H9 (cell line): ENCODE measurements around the gene ABHD12. TPM values are rescaled to one million over a fixed set of nuclear protein-coding genes. Genes with fewer than 3 reads are reported as not detected.

Experiments
- DNase-seq: peaks from one replicate; pipeline ENCODE4 v3.0.0-alpha.2; 2017
- H2AFZ ChIP-seq: one replicate; pipeline ENCODE4 v1.6.1; 2013; ENCODE audit warnings: mild to moderate bottlenecking, low read length, control low read depth, moderate library complexity
- H2AK5ac ChIP-seq: 2 replicates; pipeline ENCODE4 v1.6.1; 2013; ENCODE audit warnings: low read length, control low read depth, mixed read lengths; ENCODE audit not compliant: insufficient read length
- H2BK120ac ChIP-seq: one replicate; pipeline ENCODE4 v1.6.1; 2013; ENCODE audit warnings: low read depth, mild to moderate bottlenecking, low read length, control low read depth, inconsistent platforms; ENCODE audit not compliant: poor library complexity, severe bottlenecking
- H2BK12ac ChIP-seq: 2 replicates; pipeline ENCODE4 v1.6.1; 2013; ENCODE audit warnings: low read length, control low read depth, mixed read lengths, low read depth; ENCODE audit not compliant: insufficient read length
- H2BK15ac ChIP-seq: 2 replicates; pipeline ENCODE4 v1.6.1; 2013; ENCODE audit warnings: low read depth, low read length, control low read depth
- H2BK20ac ChIP-seq: one replicate; pipeline ENCODE4 v1.6.1; 2013; ENCODE audit warnings: low read depth, mild to moderate bottlenecking, low read length, control low read depth, inconsistent platforms; ENCODE audit not compliant: poor library complexity, severe bottlenecking
- H2BK5ac ChIP-seq: 2 replicates; pipeline ENCODE4 v1.6.1; 2013; ENCODE audit warnings: low read length, control low read depth, mixed read lengths; ENCODE audit not compliant: insufficient read length
- H3K14ac ChIP-seq: 2 replicates; pipeline ENCODE4 v1.6.1; 2013; ENCODE audit warnings: low read length, control low read depth; ENCODE audit not compliant: insufficient read depth
- H3K18ac ChIP-seq: 2 replicates; pipeline ENCODE4 v1.6.1; 2013; ENCODE audit warnings: low read depth, mild to moderate bottlenecking, mixed read lengths, low read length, control low read depth; ENCODE audit not compliant: insufficient read length
- H3K23ac ChIP-seq: 2 replicates; pipeline ENCODE4 v1.6.1; 2013; ENCODE audit warnings: low read length, control low read depth, mixed read lengths, low read depth; ENCODE audit not compliant: insufficient read length
- H3K23me2 ChIP-seq: 2 replicates; pipeline ENCODE4 v1.6.1; 2013; ENCODE audit warnings: low read depth, mild to moderate bottlenecking, mixed read lengths, low read length, control low read depth; ENCODE audit not compliant: insufficient read length, poor library complexity, severe bottlenecking
- H3K27ac ChIP-seq: 2 replicates; pipeline ENCODE4 v1.5.1; 2013; ENCODE audit warnings: low read length, control low read depth, mixed read lengths, low read depth; ENCODE audit not compliant: insufficient read length
- H3K27me3 ChIP-seq: 2 replicates; pipeline ENCODE4 v1.6.1; 2013; ENCODE audit warnings: low read length, control low read depth, inconsistent platforms; ENCODE audit not compliant: insufficient read depth
- H3K4ac ChIP-seq: 2 replicates; pipeline ENCODE4 v1.6.1; 2013; ENCODE audit warnings: low read depth, mild to moderate bottlenecking, control low read depth, inconsistent platforms, low read length, moderate library complexity
- H3K4me1 ChIP-seq: 2 replicates; pipeline ENCODE4 v1.6.1; 2013; ENCODE audit warnings: low read length, control low read depth, inconsistent platforms; ENCODE audit not compliant: insufficient read depth
- H3K4me2 ChIP-seq: 2 replicates; pipeline ENCODE4 v1.6.1; 2013; ENCODE audit warnings: low read length, control low read depth, mixed read lengths; ENCODE audit not compliant: insufficient read length, insufficient read depth
- H3K56ac ChIP-seq: 2 replicates; pipeline ENCODE4 v1.6.1; 2013; ENCODE audit warnings: low read depth, mild to moderate bottlenecking, mixed read lengths, low read length, control low read depth; ENCODE audit not compliant: insufficient read length
- H3K79me1 ChIP-seq: 2 replicates; pipeline ENCODE4 v1.6.1; 2013; ENCODE audit warnings: low read depth, mild to moderate bottlenecking, moderate library complexity, low read length, control low read depth, inconsistent platforms; ENCODE audit not compliant: insufficient read depth, poor library complexity, severe bottlenecking
- H3K79me2 ChIP-seq: 2 replicates; pipeline ENCODE4 v1.6.1; 2013; ENCODE audit warnings: low read length, control low read depth, inconsistent platforms; ENCODE audit not compliant: insufficient read depth
- H3K9ac ChIP-seq: 2 replicates; pipeline ENCODE4 v1.6.1; 2013; ENCODE audit warnings: low read length, control low read depth, mixed read lengths; ENCODE audit not compliant: insufficient read length; ENCODE audit errors: extremely low read depth
- H3K9me3 ChIP-seq: one replicate; pipeline ENCODE4 v1.6.1; 2013; ENCODE audit warnings: low read depth, low read length, inconsistent platforms; ENCODE audit not compliant: control insufficient read depth
- H3T11ph ChIP-seq: one replicate; pipeline ENCODE4 v1.6.1; 2013; ENCODE audit warnings: mild to moderate bottlenecking, low read length, control low read depth, inconsistent platforms
- H4K20me1 ChIP-seq: one replicate; pipeline ENCODE4 v1.6.1; 2013; ENCODE audit not compliant: control insufficient read depth, insufficient read length, insufficient read depth
- H4K5ac ChIP-seq: 2 replicates; pipeline ENCODE4 v1.6.1; 2013; ENCODE audit warnings: low read depth, mild to moderate bottlenecking, mixed read lengths, low read length, control low read depth; ENCODE audit not compliant: insufficient read length
- H4K8ac ChIP-seq: replicated peaks from 2 replicates; pipeline ENCODE4 v1.6.1; 2013; ENCODE audit warnings: low read length, control low read depth, mixed read lengths, low read depth; ENCODE audit not compliant: insufficient read length
- H4K91ac ChIP-seq: 2 replicates; pipeline ENCODE4 v1.6.1; 2013; ENCODE audit warnings: low read depth, mild to moderate bottlenecking, moderate library complexity, mixed read lengths, low read length, control low read depth; ENCODE audit not compliant: insufficient read length
- H3K27ac Mint-ChIP-seq, 3 experiments: 2 replicates in 2 of 3; 3 replicates in 1 of 3; pipeline ENCODE4 v1.8.0; 2020 to 2021; ENCODE audit warnings: mixed read lengths in 3 of 3, mild to moderate bottlenecking in 1 of 3, moderate library complexity in 1 of 3
- H3K27me3 Mint-ChIP-seq: 2 replicates; pipeline ENCODE4 v1.8.0; 2021; ENCODE audit warnings: low read depth, mild to moderate bottlenecking, moderate library complexity, mixed read lengths
- H3K36me3 Mint-ChIP-seq, 3 experiments: 2 replicates in 2 of 3; 3 replicates in 1 of 3; pipeline ENCODE4 v1.8.0; 2020 to 2021; ENCODE audit warnings: low read depth in 3 of 3, mixed read lengths in 3 of 3; ENCODE audit not compliant: insufficient read depth in 1 of 3
- H3K4me1 Mint-ChIP-seq, 2 experiments: 2 replicates each; pipeline ENCODE4 v1.8.0; 2020; ENCODE audit warnings: mixed read lengths in 2 of 2
- H3K4me3 Mint-ChIP-seq, 2 experiments: 2 replicates in 1 of 2; 3 replicates in 1 of 2; pipeline ENCODE4 v1.8.0; 2020 to 2021; ENCODE audit warnings: mild to moderate bottlenecking in 2 of 2, mixed read lengths in 2 of 2, moderate library complexity in 1 of 2
- H3K9me3 Mint-ChIP-seq, 2 experiments: 2 replicates in 1 of 2; 3 replicates in 1 of 2; pipeline ENCODE4 v1.8.0; 2020; ENCODE audit warnings: mild to moderate bottlenecking in 2 of 2, mixed read lengths in 2 of 2, moderate library complexity in 1 of 2
- CTCF ChIP-seq: fragments of 200-600 bp; sonication (generic); conservative IDR thresholded peaks from 3 replicates; pipeline ENCODE4 v1.8.0; 2021; ENCODE audit warnings: antibody characterized with exemption, mild to moderate bottlenecking
- WGBS: extraction: QIAGEN DNeasy Blood & Tissue Kit; methylation state at CpG from one replicate; pipeline ENCODE4 v1.1.7; 2013; ENCODE audit warnings: missing lambda C conversion rate, low lambda C conversion rate, mixed read lengths; ENCODE audit not compliant: insufficient read length; ENCODE audit errors: extremely low coverage; 5-methylcytosine and 5-hydroxymethylcytosine counted together
- total RNA-seq: library from RNA; stranded (reverse); gene quantifications from 2 replicates; pipeline ENCODE4 v1.2.1, GENCODE V29; 2021

Gene ABHD12
- total RNA-seq, 1 experiment from 2014 or later, result 54.4 TPM

GRCh38 chr20:25251019-25251418, 139.6 kb downstream of the ABHD12 start:
- Histone ChIP-seq H3K79me1 (no peaks in the 10 kb centered on the region), H3K18ac (no peak overlapping the region), H2BK20ac (no peak overlapping the region), H3K4me2 (no peak overlapping the region), H3K79me2 (peaks cover 5% of the 10 kb centered on the region; the same call in 1 of the 2 replicates), H3K4me1 (no peaks in the 10 kb centered on the region), H3K27me3 (no peaks in the 10 kb centered on the region; the same call in 1 of the 2 replicates), H3T11ph (no peak overlapping the region), H2BK5ac (no peak overlapping the region), H4K8ac (no peak overlapping the region), H3K9me3 (no peaks in the 10 kb centered on the region), H3K23ac (no peak overlapping the region), H4K5ac (no peak overlapping the region), H3K4ac (no peak overlapping the region), H2BK120ac (no peak overlapping the region), H3K23me2 (peaks cover 6% of the 10 kb centered on the region), H2AK5ac (no peak overlapping the region), H3K14ac (no peak overlapping the region), H4K20me1 (no peaks in the 10 kb centered on the region), H3K27ac (no peak overlapping the region), H2BK15ac (no peak overlapping the region), H4K91ac (no peak overlapping the region), H2BK12ac (no peak overlapping the region), H3K9ac (no peak overlapping the region), H3K56ac (no peak overlapping the region), H2AFZ (no peak overlapping the region)
- no peak overlapping the region for H3K27ac Mint-ChIP-seq
- peak; percentile 14 for DNase-seq
- peaks cover 11% of the 10 kb centered on the region for H3K27me3 Mint-ChIP-seq
- no peak for TF ChIP-seq CTCF
- no peak overlapping the region for H3K4me3 Mint-ChIP-seq
- peaks cover 37 to 45% of the 10 kb centered on the region in 2 experiments for H3K4me1 Mint-ChIP-seq
- no CpG with 5 or more reads among the region's 9 CpGs for WGBS
- H3K9me3 Mint-ChIP-seq, result no peaks in the 10 kb centered on the region
- peaks cover 4 to 12% (median 4%) of the 10 kb centered on the region in 3 experiments; a peak in 4 of 7 replicates for H3K36me3 Mint-ChIP-seq
